Mucosa of gallbladder (tissue), 1 donor: ENCODE data around the gene DGCR2. TPM values are rescaled to one million over a fixed set of nuclear protein-coding genes. Genes with fewer than 3 reads are reported as not detected.

Experiments used
- total RNA-seq: library from RNA; stranded (reverse); gene quantifications from one replicate; pipeline ENCODE4 v1.2.1, GENCODE V29; 2021
- donor health status: DM: no; HTN: no; CAD: no.

The DGCR2 gene
- total RNA-seq, 1 donor from 2014 or later: 104 TPM

Other genes with a start within 250 kb of the DGCR2 start
- 1.5 TPM for gene DGCR6, start 216.1 kb downstream of the DGCR2 start, total RNA-seq
- 5.8 TPM for gene PRODH, start 186.1 kb downstream of the DGCR2 start, total RNA-seq
- not detected for gene TSSK2, start 8.9 kb upstream of the DGCR2 start, total RNA-seq
- 17.3 TPM for gene ESS2, start 22.2 kb upstream of the DGCR2 start, total RNA-seq
- gene GSC2, start 27.9 kb upstream of the DGCR2 start, total RNA-seq: not detected
- gene SLC25A1, start 56.3 kb upstream of the DGCR2 start, total RNA-seq: 130 TPM
- gene CLTCL1, start 169.3 kb upstream of the DGCR2 start, total RNA-seq: 3.4 TPM